Measurements from ENCODE around the gene SYCP2L. TPM values are rescaled to one million over a fixed set of nuclear protein-coding genes. Genes with fewer than 3 reads are reported as not detected.
"Not testable (repeated sequence)": the region's sequence is repeated elsewhere in the genome, so short reads cannot be mapped to it uniquely, and the experiment has no call there.

The SYCP2L gene
- total RNA-seq, 1 experiment from 2014 or later: 0.08 TPM

DNA sequence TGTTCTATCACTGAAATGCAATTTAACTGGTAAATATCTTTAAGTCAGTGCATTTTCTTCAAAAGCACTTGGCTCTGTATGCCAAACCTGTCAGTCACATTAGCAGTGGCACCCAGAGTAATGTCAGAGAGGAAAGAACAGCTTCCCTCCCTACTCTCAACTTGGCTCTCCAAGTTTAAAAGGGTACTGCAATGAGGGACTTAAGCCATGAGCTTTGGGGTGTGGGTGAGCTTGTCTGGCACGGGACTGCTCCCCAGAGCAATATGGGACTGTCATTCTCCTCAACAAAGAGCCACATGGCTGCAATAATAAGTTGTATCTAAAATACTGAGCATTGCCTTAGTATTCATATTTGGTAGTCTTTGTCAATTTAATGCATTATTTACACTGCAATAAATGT, 9.0 kb upstream of the SYCP2L start:
- DNase-seq (ENCODE audit: low spot score): no peak

DNA sequence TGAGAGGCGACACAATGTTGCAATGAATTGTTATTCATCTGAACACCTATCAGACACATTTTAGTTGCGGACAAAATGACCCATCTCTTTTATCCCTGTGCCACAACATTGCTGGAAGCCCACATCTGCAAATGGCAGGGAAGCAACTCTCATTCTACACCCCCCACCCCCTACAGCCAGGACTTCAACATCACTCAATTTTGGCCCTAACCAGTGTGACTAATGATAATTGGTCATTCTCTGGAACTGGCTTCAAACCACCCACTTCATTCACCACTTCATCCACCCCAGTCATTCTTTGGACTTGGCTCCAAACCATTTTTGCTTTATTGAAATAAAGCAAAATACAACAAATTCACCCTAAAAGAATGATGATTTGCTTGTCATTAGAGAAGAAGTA, 6.5 kb upstream of the SYCP2L start:
- DNase-seq (ENCODE audit: low spot score): no peak

DNA sequence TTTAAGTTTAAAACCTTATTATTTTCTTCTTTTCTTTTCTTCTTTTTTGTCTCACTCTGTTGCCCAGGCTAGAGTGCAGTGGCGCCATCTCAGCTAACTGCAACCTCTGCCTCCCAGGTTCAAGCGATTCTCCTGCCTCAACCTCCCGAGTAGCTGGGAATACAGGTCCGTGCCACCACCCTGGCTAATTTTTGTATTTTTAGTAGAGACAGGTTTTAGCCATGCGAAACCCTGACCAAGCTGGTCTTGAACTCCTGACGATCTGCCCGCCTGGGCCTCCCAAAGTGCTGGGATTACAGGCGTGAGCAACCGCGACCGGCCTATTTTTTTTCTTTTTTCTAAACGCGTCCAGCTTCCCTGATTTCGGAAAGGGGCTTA, 4.6 kb upstream of the SYCP2L start:
- DNase-seq (ENCODE audit: low spot score): not testable (repeated sequence)

DNA sequence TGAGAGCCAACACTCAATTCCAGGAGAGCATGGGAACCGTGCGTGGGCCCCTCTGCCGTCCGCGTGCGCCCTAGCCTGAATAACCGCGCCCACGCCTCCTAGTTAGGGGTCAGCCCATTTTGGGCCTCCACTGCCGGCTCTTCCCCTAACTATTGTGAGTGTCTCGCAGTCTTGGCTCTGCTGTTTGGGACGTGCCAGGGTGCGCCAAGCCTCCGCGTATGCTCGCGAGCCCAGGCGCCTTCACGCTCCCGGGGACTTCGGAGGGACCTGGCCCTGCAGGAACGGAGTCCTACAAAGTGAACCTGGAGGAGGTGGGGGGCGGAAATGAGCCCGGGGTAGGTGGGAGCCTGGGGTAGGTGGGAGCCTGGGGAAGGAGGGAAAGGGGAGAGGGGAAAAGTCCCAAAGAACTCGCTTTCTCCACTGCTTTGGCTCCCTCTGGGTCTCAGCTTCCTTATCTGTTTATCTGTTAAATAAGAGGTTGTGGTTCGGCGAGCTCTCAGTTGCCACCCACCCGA, 4.1 kb upstream of the SYCP2L start:
- no peak for DNase-seq (ENCODE audit: low spot score)

DNA sequence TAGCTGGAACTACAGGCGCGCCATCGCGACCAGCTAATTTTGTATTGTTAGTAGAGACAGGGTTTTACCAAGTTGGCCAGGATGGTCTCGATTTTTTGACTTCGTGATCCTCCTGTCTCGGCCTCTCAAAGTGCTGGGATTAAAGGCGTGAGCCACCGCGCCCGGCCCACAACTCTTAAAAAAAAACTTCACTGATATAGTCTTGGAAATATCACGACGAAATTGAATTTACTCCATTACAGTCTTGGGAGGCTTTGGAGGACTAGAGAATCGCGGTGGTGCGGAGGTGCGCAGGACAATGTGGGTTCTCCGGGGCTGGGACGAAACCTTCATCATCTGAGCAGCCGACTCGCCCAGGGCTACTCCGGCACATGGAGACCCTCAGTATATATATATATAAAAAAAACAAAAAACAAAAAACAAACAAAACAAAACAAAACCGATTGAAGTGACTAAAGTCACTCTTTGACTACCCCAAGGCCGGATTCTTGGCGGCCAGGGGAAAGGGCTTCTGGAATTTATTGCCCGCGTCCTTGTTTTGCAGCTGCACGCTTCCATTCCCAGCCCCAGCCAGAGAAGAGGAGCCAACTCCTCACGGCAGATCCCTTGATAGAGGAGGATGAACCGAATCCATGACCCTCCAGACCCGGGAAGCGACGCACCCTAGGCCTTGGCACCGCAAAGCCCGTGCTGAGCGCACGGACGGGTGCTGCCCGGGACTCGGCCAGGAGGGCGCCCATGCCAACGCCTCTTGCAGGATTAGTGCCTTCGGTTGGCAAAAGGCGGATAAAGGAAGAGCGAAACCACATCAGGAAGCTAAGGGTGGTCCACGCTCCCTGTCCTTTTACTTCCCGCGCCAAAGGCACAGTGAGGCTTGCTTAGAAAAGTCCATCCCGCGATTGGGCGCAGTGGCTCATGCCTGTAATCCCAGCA, 3.3 kb upstream of the SYCP2L start:
- DNase-seq (ENCODE audit: low spot score): no peak

DNA sequence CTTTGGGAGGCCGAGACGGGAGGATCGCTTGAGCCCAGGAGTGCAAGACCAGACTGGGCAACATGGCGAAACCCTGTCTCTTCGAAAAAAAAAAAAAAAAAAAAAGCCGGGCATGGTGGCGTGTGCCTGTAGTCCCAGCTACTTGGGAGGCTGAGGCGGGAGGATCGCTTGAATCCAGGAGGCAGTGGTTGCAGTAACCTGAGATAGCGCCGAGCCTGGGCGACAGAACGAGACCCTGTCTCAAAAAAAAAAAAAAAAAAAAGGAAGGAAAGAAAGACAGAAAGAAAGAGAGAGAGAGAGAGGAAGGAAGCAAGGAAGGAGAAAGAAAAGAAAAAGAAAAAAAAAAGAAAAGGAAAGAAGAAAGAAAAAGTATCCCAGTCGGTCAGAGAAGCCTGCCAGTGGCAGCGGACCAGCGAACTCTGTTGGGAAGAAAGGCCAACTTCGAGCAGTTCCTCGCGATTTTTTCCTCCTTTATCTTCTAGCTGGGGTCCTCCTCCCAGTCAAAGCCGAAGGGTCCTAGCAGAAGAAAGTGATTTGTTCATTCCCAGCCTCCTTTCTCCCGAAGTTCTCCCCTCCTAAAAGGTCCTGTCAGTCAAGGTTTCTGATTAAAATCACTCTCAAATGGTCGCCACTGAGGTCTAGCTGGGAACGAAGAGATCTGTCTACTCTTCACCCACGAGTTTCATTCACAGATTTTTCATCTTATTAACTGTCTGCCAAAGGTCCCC, 2.4 kb upstream of the SYCP2L start:
- DNase-seq (ENCODE audit: low spot score): no peak

DNA sequence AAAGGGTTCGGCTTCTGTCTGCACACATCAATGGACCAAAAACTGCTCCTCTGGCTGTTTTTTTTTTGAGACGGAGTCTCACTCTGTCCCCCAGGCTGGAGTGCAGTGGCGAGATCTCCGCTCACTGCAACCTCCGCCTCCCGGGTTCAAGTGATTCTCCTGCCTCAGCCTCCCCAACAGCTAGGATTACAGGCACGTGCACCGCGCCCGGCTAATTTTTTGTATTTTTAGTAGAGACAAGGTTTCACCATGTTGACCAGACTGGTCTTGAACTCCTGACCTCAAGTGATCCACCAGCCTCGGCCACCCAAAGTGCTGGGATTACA, 524 bp upstream of the SYCP2L start:
- not testable (repeated sequence) for DNase-seq (ENCODE audit: low spot score)

DNA sequence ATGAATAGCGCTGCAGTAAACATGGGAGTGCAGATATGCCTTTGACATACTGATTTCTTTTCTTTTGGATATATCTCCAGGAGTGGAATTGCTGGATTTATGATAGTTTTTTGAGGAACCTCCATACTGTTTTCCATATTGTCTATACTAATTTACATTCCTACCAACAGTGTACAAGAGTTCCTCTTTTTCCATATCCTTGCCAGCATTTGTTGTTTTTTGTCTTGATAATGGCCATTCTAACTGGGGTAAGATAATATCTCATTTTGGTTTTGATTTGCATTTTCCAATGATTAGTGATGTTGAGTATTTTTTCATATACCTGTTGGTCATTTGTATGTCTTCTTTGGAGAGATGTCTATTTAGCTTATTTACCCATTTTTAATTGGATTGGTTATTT, 3.3 kb downstream of the SYCP2L start:
- DNase-seq (ENCODE audit: low spot score): no peak

DNA sequence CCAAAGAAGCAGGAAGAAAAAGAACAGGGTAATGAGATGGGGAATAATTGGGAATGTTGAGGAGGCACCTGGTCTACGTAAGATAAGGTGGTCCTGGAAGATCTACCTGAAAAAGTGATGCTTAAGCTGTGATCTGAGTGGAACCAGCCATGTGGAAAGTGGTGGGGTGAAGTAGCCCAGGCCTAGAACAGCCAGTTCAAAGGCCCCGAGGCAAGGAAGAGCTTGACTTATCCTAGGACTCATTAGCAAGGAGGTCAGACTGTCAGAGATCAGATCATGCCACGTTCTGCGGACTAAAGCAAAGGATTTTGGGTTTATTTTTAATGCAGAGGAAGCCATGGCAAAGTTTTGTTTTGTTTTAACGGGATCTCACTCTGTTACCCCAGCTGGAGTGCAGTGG, 5.1 kb downstream of the SYCP2L start:
- no peak for DNase-seq (ENCODE audit: low spot score)

DNA sequence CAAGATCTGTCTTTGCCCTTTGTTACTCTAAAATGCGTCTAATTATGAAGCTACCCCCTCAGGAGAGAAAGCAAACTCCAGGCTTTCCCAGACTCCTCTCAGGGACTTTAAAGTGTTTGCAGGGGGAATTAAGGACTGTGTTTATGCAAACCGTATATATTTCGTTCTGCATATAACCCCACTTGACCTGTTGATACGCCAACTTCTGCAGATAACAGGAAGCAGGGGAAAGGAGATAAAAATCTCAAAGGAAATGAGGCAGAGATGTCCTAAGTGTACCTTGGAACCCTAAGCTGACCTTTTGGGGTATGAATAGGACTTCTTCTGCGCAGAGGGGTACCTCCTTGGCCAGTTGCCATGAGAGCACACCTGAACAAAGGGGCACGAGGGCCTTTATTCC, 8.1 kb downstream of the SYCP2L start:
- no peak for DNase-seq (ENCODE audit: low spot score)

DNA sequence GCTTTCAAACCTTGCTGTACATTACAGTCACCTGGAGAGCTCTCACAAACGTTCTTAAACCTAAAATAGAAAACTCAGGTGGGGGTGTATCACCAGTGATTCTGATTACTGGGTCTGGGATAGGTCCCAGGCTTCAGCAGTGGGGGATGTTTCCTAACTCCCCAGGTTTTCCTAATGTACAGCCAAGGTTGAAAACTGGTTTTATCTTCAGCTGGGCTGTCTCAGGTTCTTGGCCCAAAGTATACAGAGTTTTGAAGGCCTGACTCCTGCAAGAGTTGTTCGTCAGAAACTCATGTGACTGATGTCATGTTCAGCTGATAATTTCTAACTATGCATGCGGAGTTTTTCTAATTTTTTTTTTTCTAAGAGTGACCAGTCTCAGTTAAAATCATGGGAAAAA, 9.8 kb downstream of the SYCP2L start:
- DNase-seq (ENCODE audit: low spot score): no peak

DNA sequence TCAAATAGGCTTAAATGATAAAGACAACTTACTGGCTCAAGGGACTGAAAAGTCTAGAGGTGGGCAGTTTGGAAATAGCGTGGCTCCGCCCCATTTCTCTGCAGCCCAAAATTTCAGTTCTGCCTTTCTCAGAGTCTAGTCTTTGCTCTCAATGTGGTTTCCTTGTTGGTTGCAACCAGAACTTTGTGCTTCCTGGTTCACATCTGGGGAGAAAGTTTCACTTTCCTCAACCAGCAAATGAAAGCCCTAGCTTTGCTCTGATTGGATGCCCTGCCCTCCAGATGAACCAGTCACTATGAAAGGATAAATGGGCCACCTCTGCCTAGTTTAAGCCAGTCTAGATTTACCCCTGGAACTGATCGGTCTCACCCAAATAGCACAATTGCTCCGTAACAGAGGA, 14.9 kb downstream of the SYCP2L start:
- no peak for DNase-seq (ENCODE audit: low spot score)

DNA sequence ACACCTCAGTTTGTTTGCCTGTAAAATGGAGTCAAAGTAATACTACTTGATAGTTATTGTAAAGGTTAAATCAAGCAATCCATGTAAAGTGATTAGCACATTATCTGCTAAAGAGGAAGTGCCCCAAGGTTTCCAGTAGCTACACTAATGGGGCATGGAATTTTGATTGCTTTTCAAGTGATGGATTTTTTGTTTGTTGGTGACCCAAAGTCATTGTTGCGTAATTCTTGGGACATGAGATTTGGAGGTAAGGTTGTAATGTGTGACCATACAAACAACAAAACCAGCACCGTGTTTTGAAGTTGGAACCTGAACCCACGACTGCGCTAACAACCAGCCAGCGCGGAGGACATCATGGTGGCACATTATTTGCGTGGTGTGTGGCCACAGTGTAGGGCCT, 17.2 kb downstream of the SYCP2L start:
- no peak for DNase-seq (ENCODE audit: low spot score)

DNA sequence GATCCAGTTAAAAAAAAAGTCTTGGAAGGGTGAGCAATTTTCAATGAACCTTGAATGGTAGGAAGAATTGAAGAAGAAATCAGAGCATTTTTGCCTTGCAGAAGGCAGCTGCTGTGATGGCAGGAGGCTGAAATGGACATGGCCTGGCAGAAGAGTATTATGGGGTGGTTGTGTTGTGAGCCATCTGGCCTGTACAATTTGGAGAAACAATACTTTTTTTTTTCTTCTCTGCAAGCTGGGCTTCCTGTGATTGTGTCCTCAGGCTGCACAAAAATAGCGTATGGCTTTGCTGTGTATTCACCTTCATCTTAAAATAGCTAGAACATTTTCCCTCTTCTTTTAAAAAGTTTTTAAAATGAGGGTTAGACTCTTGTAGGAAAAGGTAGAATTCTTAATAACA, 21.4 kb downstream of the SYCP2L start:
- DNase-seq (ENCODE audit: low spot score): no peak

DNA sequence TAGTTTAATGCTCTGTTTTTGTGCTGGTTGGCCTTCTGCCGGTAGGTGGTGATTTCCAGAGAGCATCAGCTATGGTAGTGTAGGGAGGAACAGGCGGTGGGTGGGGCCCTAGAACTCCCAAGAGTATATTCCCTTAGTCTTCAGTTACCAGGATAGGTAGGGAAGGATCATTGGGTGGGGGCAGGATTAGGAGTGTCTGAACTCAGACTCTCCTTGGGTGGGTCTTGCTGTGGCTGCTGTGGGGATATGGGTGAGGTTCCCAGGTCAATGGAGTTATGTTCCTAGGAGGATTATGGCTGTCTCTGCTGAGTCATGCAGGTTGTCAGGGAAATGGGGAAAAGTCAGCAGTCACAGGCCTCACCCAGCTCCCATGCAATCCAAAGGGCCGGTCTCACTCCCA, 32.7 kb downstream of the SYCP2L start:
- DNase-seq (ENCODE audit: low spot score): peak; percentile 6

DNA sequence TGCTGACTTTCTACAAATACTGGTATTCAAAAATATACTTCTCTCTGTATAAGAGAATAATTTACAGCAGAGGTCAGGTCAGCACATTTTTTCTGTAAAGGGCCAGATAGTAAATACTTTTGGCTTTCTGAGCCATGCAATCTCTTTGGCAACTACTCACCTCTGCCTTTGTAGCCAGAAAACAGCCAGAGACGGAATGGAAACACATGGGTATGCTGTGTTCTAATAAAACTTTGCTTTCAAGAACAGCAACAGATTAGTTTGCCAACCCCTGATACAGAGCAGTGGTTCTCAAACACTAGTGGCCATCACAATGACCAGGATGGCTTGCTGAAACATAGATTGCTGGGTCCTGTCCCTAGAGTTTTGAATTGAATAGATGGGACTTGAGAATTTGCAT, 46.3 kb downstream of the SYCP2L start:
- DNase-seq (ENCODE audit: low spot score): no peak

DNA sequence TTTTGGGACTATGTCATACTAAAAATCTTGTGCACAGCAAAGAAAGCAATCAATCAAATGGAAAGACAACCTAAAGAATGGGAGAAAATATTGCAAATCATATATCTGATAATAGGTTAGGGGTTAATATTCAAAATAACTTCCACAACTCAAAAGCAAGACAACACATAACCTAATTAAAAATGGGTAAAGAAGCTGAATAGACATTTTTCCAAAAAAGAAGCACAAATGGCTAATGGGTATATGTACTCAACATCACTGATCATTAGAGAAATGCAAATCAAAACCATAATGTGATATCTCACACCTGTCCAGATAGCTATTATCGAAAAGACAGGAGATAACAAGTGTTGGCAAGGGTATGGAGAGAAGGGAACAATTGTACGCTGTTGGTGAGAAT, 53.0 kb downstream of the SYCP2L start:
- DNase-seq (ENCODE audit: low spot score): no peak

DNA sequence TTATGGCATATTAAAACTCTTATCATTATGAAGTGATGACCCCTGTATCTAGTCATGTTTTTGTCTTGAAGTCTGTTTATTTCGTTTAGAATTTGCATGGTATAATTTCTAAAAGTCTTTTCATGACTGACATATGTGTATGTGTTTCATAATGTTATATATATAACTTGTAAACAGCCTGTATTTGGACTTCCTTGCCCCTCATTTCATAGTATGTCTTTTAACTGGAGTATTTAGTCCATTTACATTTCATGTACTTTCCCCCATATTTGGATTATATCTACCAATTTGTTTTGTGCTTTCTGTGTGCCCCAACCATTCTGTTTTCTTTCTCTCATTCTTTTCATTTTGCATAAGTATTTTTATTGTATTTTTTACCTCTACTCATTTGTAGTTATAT, 59.0 kb downstream of the SYCP2L start:
- DNase-seq (ENCODE audit: low spot score): no peak

DNA sequence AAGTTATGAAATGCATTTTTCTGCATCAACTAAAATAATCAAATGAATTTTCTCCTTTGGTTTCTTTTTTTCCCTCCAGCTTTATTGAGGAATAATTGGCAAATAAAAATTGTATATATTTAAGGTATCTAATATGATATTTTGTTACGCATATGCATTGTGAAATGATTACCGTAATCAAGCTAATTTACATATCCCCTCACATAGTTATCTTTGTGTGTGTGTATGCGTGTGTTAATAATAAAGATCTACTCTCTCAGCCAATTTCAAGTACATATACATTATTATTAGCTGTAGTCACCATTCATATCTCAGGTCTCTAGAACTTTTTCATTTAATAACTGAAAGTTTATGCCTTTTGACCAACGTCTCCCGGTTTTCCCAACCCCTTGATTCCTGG, 61.1 kb downstream of the SYCP2L start:
- DNase-seq (ENCODE audit: low spot score): no peak

DNA sequence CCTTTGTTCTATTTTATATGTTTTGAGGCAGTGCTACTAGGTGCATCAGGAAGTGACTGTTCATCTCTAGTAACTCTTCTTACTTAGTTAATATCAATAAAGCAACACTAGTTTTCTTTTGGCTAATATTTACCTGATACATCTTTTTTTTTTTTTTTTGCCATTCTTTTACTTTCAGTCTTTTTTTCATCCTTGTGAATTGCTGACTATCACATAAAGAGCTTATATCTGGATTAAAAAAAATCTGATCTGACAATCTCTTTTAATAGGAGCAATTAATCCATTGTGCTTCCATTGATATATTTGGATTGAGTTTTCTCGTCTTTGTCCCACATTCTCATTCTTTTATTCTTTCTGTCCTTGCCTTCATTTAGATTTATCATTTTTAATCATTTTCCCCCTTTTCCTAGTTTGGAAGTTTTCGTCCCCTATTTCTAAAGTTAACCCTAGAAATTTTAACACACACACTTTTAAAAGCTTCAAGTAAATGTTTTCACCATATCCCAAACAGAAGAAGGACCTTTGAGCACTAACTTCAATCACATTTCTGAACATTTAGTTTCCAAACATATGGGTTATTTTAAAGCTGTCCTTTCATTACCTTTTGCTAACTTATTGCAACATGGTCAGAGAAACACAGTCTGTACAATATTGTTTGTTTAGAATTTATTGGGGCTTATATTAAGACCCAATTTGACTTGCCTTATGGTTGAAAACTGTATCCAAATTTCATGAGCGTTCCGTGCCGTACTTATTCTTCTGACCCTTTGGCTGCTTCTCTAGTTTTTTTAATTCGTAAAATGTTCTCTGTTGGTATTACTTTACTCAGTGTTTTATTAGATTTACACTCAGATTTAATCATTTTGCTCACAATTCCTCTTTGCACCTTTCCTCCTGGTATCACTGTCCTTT, 63.0 kb downstream of the SYCP2L start:
- no peak for DNase-seq (ENCODE audit: low spot score)

DNA sequence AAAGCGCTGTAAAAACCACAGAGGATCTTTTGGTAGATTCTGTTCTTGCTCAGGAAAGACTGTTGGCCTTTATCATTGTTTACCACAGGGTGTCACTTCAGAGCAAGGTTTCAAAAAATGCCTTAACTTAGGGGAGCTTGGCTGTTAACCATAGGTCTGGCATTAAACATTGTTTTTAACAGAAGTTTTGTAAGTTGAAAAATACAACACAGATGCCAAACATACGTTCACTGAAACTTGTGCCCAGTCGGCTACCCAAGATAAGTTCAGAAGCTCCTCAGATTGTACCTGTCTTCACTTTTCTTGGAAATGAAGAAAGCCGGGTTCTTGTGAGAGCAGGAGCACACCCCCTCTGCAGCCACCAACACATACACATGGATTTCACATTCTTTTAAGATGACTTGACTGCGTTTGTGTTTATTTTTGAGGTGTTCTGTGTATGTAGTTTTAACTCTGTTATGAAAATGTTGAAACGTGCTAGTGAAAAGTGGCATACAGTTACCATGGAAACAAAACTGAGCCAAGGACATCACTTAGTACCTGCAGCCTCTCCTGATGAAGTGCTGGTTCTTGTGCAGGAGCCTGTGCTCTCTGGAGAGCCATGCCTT, 64.9 kb downstream of the SYCP2L start:
- peak; percentile 42 for DNase-seq (ENCODE audit: low spot score)
